ENCODE results near the gene CCDC28B. TPM values are rescaled to one million over a fixed set of nuclear protein-coding genes. Genes with fewer than 3 reads are reported as not detected.

Gene CCDC28B
- total RNA-seq, 3 donors from 2014 or later, result 1.5 to 4.2 (median 3.2) TPM

GRCh38 chr1:32221581-32221979, 21.2 kb downstream of the CCDC28B start:
- H3K9me3 ChIP-seq, result no peaks in the 10 kb centered on the region
- TF ChIP-seq CTCF (IDR thresholded peaks at IDR 0.05), result no peak
- intact Hi-C loops (cut with DNase I, micrococcal nuclease), result no loop called here
- no peak for ATAC-seq
- H3K36me3 ChIP-seq (ENCODE audit: low read depth), result no peaks in the 10 kb centered on the region
- peak overlapping the region; percentile 59 for H3K4me3 ChIP-seq
- peaks cover 27% of the 10 kb centered on the region for H3K4me1 ChIP-seq (ENCODE audit: low read depth)
- no peak for DNase-seq

- ATAC-seq (peak; percentile 97), DNase-seq (peak; percentile 93 to 96 (median 95))
- Histone ChIP-seq H3K9me3 (no peaks in the 10 kb centered on the region), H3K4me3 (peak within 1 kb of the TSS; percentile 59), H3K4me1 (ENCODE audit: low read depth) (peaks cover 22% of the 10 kb centered on the region), H3K36me3 (ENCODE audit: low read depth) (peaks cover 3% of the 10 kb centered on the region)
- TF ChIP-seq CTCF (IDR thresholded peaks at IDR 0.05), result no peak
- intact Hi-C loops (cut with DNase I, micrococcal nuclease), result no loop called here
Observed at GRCh38 chr1:32221980-32222755, 21.8 kb downstream of the CCDC28B start, which contains the start of the genes EIF3I and TMEM234. Gene EIF3I, plus strand, starts transcription at chr1:32222407. Its CDS starts 35 bp downstream, at chr1:32222442. Gene TMEM234, minus strand, starts transcription at chr1:32222353. Its CDS starts 31 bp downstream, at chr1:32222322.

GRCh38 chr1:32223683-32224082, 23.3 kb downstream of the CCDC28B start:
- intact Hi-C loops (cut with DNase I, micrococcal nuclease), result no loop called here
- no peak for TF ChIP-seq CTCF (IDR thresholded peaks at IDR 0.05)
- Histone ChIP-seq H3K36me3 (ENCODE audit: low read depth) (peaks cover 3% of the 10 kb centered on the region), H3K9me3 (no peaks in the 10 kb centered on the region), H3K4me1 (ENCODE audit: low read depth) (peaks cover 22% of the 10 kb centered on the region), H3K4me3 (no peak overlapping the region)
- no peak for DNase-seq
- no peak for ATAC-seq

GRCh38 chr1:32224285-32224684, 23.9 kb downstream of the CCDC28B start:
- ATAC-seq (no peak), DNase-seq (no peak)
- intact Hi-C loops (cut with DNase I, micrococcal nuclease), result no loop called here
- peaks cover 22% of the 10 kb centered on the region for H3K4me1 ChIP-seq (ENCODE audit: low read depth)
- peaks cover 3% of the 10 kb centered on the region for H3K36me3 ChIP-seq (ENCODE audit: low read depth)
- no peak for TF ChIP-seq CTCF (IDR thresholded peaks at IDR 0.05)
- no peaks in the 10 kb centered on the region for H3K9me3 ChIP-seq
- no peak overlapping the region for H3K4me3 ChIP-seq

- ATAC-seq (no peak), DNase-seq (no peak)
- intact Hi-C loops (cut with DNase I, micrococcal nuclease), result no loop called here
- H3K4me1 ChIP-seq (ENCODE audit: low read depth), result peaks cover under 1% of the 10 kb centered on the region
- H3K9me3 ChIP-seq, result no peaks in the 10 kb centered on the region
- H3K36me3 ChIP-seq (ENCODE audit: low read depth), result peaks cover 13% of the 10 kb centered on the region
- no peak overlapping the region for H3K4me3 ChIP-seq
- no peak for TF ChIP-seq CTCF (IDR thresholded peaks at IDR 0.05)
Observed at GRCh38 chr1:32228771-32229170, 28.4 kb downstream of the CCDC28B start.
